ENCODE data around the gene LZTS3. TPM values are rescaled to one million over a fixed set of nuclear protein-coding genes. Genes with fewer than 3 reads are reported as not detected.

Gene LZTS3
- total RNA-seq, 1 donor from 2014 or later, result 6.9 TPM

Other genes starting within 250 kb of the LZTS3 start
- gene GNRH2, start 129.9 kb downstream of the LZTS3 start, total RNA-seq, result not detected in 2 replicates
- 40.1 and 44.4 TPM in 2 replicates for gene MRPS26, start 127.5 kb downstream of the LZTS3 start, total RNA-seq
- gene OXT, start 101.9 kb downstream of the LZTS3 start, total RNA-seq, result not detected in 2 replicates
- not detected in 2 replicates for gene AVP, start 88.8 kb downstream of the LZTS3 start, total RNA-seq
- 13.5 and 14.0 TPM in 2 replicates for gene FASTKD5, start 13.7 kb downstream of the LZTS3 start, total RNA-seq
- 5.9 and 7.3 TPM in 2 replicates for gene UBOX5, start 13.7 kb downstream of the LZTS3 start, total RNA-seq
- gene DDRGK1, start 31.1 kb upstream of the LZTS3 start, total RNA-seq, result 79.6 and 84.2 TPM in 2 replicates
- gene ITPA, start 35.9 kb upstream of the LZTS3 start, total RNA-seq, result 57.5 and 58.4 TPM in 2 replicates
- 2.4 and 3.2 TPM in 2 replicates for gene SLC4A11, start 65.6 kb upstream of the LZTS3 start, total RNA-seq
- gene DNAAF9, start 234.1 kb upstream of the LZTS3 start, total RNA-seq, result 13.7 and 15.1 TPM in 2 replicates

Data from osteocyte (in vitro differentiated cells).